ENCODE data around the gene ERH. TPM values are rescaled to one million over a fixed set of nuclear protein-coding genes. Genes with fewer than 3 reads are reported as not detected.

The ERH gene
- total RNA-seq, 1 experiment from 2014 or later, result 352 TPM

DNA sequence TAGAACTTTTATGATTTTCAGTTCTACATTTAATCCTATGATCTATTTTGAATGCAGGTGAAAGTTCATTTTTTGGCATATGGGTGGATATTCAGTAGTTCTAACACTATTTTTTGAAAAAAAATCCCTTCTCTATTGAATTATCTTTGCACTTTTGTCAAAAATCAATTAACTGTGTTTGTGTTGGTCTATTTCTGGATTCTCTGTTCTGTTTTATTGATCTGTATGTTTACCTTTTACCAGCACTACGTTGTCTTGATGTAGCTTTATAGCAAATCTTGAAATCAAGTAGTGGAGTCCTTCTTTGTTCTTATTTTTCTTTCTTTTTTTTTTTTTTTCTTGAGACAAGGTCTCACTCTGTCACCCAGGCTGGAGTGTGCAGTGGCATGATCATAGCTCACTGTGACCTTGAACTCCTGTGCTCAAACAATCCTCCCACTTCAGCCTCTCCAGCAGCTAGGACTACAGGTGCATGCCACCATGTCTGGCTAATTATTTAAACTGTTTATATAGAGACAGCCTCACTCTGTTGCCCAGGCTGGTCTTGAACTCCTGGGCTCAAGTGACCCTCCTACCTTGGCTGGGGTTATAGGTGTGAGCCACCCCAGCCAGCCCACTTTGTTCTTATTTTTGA is 32.3 kb upstream of the ERH start:
- H3K4me2 ChIP-seq (ENCODE audit: low read length), result no peak overlapping the region
- intact Hi-C loops (cut with micrococcal nuclease), result no loop called here
- ChIA-PET POLR2A (no interaction called here), CTCF (no interaction called here), RAD21 (ENCODE audit: low non-redundant PET in 1 of 2, low total read pairs in 2 of 2, uncharacterized antibody in 2 of 2, unreplicated experiment in 2 of 2) (no interaction called here)
- no peak overlapping the region for H3K27ac ChIP-seq (ENCODE audit: low read depth, low read length)
- no peak overlapping the region for H3K4me3 ChIP-seq (replicated peaks in 1 of 2; ENCODE audit: low read depth in 1 of 2, low read length in 2 of 2)
- BruUV-seq (replicated peaks), result no TSS peak
- no peaks in the 10 kb centered on the region for H3K9me3 ChIP-seq (ENCODE audit: control insufficient read depth in 1 of 2, insufficient read depth in 1 of 2, low read depth in 1 of 2, low read length in 2 of 2)
- no peak for TF ChIP-seq SIN3A (IDR thresholded peaks at IDR 0.05; ENCODE audit: low read depth)
- TF ChIP-seq SP1 (IDR thresholded peaks at IDR 0.05; ENCODE audit: low read depth), result no peak
- no peak for TF ChIP-seq TCF7L2 (IDR thresholded peaks at IDR 0.05; ENCODE audit: borderline replicate concordance, extremely low read depth, insufficient read depth, insufficient read length)
- TF ChIP-seq RAD21 (IDR thresholded peaks at IDR 0.05; ENCODE audit: low read depth), result no peak
- TF ChIP-seq ZNF274 (IDR thresholded peaks at IDR 0.05; ENCODE audit: low read depth, low read length), result no peak
- no peak for TF ChIP-seq EZH2phosphoT487 (IDR thresholded peaks at IDR 0.05; ENCODE audit: borderline replicate concordance)
- TF ChIP-seq, protein P1, sequence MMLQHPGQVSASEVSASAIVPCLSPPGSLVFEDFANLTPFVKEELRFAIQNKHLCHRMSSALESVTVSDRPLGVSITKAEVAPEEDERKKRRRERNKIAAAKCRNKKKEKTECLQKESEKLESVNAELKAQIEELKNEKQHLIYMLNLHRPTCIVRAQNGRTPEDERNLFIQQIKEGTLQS (IDR thresholded peaks at IDR 0.05), result no peak
- TF ChIP-seq CBX3 (IDR thresholded peaks at IDR 0.05; ENCODE audit: low read depth), result no peak
- no peak for TF ChIP-seq EGR1 (IDR thresholded peaks at IDR 0.05; ENCODE audit: low read depth)
- TF ChIP-seq EZH2 (IDR thresholded peaks at IDR 0.05), result no peak
- TF ChIP-seq, protein P2, sequence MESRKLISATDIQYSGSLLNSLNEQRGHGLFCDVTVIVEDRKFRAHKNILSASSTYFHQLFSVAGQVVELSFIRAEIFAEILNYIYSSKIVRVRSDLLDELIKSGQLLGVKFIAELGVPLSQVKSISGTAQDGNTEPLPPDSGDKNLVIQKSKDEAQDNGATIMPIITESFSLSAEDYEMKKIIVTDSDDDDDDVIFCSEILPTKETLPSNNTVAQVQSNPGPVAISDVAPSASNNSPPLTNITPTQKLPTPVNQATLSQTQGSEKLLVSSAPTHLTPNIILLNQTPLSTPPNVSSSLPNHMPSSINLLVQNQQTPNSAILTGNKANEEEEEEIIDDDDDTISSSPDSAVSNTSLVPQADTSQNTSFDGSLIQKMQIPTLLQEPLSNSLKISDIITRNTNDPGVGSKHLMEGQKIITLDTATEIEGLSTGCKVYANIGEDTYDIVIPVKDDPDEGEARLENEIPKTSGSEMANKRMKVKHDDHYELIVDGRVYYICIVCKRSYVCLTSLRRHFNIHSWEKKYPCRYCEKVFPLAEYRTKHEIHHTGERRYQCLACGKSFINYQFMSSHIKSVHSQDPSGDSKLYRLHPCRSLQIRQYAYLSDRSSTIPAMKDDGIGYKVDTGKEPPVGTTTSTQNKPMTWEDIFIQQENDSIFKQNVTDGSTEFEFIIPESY (IDR thresholded peaks at IDR 0.05; ENCODE audit: extremely low read depth, insufficient replicate concordance, low read length), result no peak
- no peak for TF ChIP-seq JUND (IDR thresholded peaks at IDR 0.05)
- no peak for TF ChIP-seq SRF (IDR thresholded peaks at IDR 0.05; ENCODE audit: low read depth)
- no peak for TF ChIP-seq ZFX (IDR thresholded peaks at IDR 0.05)
- TF ChIP-seq ELF1 (IDR thresholded peaks at IDR 0.05; ENCODE audit: borderline replicate concordance, low read depth), result no peak
- ATAC-seq, result no peak
- H3K27me3 ChIP-seq (ENCODE audit: insufficient read depth, low read length), result no peaks in the 10 kb centered on the region
- H3K9me2 ChIP-seq (ENCODE audit: insufficient read depth), result no peaks in the 10 kb centered on the region; the same call in 1 of the 2 replicates
- DNase-seq (ENCODE audit: low read depth, low spot score), result no peak
- H3K4me1 ChIP-seq (ENCODE audit: control insufficient read depth in 1 of 2, insufficient read depth in 2 of 2, low read length in 2 of 2), result no peaks in the 10 kb centered on the region
- H3K36me3 ChIP-seq (ENCODE audit: control insufficient read depth in 1 of 2, insufficient read depth in 2 of 2, low read length in 2 of 2), result peaks cover 2 to 9% of the 10 kb centered on the region in 2 experiments; a peak in 3 of 4 replicates
- H3K79me2 ChIP-seq (ENCODE audit: insufficient read depth, low read length), result peaks cover 78% of the 10 kb centered on the region
- H4K20me1 ChIP-seq (ENCODE audit: insufficient read depth), result 0 out of 2 replicates have a peak, but pooled peaks cover 5% of the 10 kb centered on the region
- H3K9ac ChIP-seq (ENCODE audit: low read length), result no peak overlapping the region
- no peak overlapping the region for H2AFZ ChIP-seq (ENCODE audit: low read depth, low read length, poor library complexity, severe bottlenecking)

Measured in HCT116 (cell line).